ENCODE measurements around the gene EBF3. TPM values are rescaled to one million over a fixed set of nuclear protein-coding genes. Genes with fewer than 3 reads are reported as not detected.

The EBF3 gene
- total and polyA plus RNA-seq, 2 experiments from 2014 or later, result 0.27 to 0.49 TPM

DNA sequence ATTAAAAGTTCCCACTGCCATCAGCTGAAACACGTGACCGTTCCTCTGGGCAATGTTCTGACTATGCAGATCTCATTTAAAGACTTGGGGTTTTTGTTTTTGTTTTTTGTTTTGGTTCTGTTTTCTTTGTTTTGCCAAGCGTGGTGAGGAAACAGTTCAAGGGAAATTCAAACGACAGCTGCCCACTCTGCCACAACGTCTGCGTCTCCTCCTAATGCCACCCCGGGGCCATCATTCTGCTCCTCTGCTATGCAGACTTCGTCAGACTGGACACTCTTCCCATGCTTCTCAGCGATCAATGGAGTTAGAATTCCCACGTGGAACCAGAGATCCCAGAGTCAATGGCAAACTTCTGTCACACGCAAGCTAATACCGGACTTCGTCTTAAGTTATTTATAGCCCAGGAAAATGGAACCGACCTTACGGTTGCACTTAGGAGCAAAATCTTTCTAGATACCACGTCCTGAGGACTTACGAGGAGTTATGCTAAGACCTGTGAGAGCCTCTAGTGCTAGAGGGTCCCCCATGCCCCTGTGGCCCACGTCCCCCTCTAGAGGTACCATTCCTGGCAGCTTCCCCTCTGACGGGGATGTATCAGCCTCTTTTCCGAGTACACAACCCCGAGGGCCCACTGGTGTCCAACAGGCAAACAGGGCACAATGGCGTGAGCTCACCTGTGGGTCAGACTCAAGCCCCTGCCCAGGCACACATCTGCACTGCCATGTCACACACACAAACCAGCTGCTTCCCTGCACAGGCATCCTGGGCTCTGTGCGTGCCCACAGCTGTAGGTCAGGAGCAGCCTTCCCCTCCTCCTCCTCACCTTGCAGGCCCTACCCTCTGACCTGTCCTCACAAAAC lies 24.4 kb downstream of the EBF3 start:
- H3K79me2 ChIP-seq (replicated peaks; ENCODE audit: insufficient read depth), result no peaks in the 10 kb centered on the region
- TF ChIP-seq ZNF114 (CRISPR knock-in tag; IDR thresholded peaks at IDR 0.05), result no peak
- TF ChIP-seq, protein P1, sequence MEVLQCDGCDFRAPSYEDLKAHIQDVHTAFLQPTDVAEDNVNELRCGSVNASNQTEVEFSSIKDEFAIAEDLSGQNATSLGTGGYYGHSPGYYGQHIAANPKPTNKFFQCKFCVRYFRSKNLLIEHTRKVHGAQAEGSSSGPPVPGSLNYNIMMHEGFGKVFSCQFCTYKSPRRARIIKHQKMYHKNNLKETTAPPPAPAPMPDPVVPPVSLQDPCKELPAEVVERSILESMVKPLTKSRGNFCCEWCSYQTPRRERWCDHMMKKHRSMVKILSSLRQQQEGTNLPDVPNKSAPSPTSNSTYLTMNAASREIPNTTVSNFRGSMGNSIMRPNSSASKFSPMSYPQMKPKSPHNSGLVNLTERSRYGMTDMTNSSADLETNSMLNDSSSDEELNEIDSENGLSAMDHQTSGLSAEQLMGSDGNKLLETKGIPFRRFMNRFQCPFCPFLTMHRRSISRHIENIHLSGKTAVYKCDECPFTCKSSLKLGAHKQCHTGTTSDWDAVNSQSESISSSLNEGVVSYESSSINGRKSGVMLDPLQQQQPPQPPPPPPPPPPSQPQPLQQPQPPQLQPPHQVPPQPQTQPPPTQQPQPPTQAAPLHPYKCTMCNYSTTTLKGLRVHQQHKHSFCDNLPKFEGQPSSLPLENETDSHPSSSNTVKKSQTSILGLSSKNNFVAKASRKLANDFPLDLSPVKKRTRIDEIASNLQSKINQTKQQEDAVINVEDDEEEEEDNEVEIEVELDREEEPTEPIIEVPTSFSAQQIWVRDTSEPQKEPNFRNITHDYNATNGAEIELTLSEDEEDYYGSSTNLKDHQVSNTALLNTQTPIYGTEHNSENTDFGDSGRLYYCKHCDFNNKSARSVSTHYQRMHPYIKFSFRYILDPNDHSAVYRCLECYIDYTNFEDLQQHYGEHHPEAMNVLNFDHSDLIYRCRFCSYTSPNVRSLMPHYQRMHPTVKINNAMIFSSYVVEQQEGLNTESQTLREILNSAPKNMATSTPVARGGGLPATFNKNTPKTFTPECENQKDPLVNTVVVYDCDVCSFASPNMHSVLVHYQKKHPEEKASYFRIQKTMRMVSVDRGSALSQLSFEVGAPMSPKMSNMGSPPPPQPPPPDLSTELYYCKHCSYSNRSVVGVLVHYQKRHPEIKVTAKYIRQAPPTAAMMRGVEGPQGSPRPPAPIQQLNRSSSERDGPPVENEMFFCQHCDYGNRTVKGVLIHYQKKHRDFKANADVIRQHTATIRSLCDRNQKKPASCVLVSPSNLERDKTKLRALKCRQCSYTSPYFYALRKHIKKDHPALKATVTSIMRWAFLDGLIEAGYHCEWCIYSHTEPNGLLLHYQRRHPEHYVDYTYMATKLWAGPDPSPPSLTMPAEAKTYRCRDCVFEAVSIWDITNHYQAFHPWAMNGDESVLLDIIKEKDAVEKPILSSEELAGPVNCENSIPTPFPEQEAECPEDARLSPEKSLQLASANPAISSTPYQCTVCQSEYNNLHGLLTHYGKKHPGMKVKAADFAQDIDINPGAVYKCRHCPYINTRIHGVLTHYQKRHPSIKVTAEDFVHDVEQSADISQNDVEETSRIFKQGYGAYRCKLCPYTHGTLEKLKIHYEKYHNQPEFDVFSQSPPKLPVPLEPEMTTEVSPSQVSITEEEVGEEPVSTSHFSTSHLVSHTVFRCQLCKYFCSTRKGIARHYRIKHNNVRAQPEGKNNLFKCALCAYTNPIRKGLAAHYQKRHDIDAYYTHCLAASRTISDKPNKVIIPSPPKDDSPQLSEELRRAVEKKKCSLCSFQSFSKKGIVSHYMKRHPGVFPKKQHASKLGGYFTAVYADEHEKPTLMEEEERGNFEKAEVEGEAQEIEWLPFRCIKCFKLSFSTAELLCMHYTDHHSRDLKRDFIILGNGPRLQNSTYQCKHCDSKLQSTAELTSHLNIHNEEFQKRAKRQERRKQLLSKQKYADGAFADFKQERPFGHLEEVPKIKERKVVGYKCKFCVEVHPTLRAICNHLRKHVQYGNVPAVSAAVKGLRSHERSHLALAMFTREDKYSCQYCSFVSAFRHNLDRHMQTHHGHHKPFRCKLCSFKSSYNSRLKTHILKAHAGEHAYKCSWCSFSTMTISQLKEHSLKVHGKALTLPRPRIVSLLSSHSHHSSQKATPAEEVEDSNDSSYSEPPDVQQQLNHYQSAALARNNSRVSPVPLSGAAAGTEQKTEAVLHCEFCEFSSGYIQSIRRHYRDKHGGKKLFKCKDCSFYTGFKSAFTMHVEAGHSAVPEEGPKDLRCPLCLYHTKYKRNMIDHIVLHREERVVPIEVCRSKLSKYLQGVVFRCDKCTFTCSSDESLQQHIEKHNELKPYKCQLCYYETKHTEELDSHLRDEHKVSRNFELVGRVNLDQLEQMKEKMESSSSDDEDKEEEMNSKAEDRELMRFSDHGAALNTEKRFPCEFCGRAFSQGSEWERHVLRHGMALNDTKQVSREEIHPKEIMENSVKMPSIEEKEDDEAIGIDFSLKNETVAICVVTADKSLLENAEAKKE (CRISPR knock-in tag; IDR thresholded peaks at IDR 0.05), result no peak
- no peak for TF ChIP-seq EZH2phosphoT487 (IDR thresholded peaks at IDR 0.05; ENCODE audit: unreplicated experiment)
- no peak for TF ChIP-seq JUNB (IDR thresholded peaks at IDR 0.05; ENCODE audit: unreplicated experiment)
- TF ChIP-seq, protein P2, sequence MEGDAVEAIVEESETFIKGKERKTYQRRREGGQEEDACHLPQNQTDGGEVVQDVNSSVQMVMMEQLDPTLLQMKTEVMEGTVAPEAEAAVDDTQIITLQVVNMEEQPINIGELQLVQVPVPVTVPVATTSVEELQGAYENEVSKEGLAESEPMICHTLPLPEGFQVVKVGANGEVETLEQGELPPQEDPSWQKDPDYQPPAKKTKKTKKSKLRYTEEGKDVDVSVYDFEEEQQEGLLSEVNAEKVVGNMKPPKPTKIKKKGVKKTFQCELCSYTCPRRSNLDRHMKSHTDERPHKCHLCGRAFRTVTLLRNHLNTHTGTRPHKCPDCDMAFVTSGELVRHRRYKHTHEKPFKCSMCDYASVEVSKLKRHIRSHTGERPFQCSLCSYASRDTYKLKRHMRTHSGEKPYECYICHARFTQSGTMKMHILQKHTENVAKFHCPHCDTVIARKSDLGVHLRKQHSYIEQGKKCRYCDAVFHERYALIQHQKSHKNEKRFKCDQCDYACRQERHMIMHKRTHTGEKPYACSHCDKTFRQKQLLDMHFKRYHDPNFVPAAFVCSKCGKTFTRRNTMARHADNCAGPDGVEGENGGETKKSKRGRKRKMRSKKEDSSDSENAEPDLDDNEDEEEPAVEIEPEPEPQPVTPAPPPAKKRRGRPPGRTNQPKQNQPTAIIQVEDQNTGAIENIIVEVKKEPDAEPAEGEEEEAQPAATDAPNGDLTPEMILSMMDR (conservative IDR thresholded peaks at IDR 0.05; ENCODE audit: low read depth in 2 of 2), result no peak
- no peak for TF ChIP-seq NANOG (IDR thresholded peaks at IDR 0.05; ENCODE audit: borderline replicate concordance)
- no peak for TF ChIP-seq POLR2AphosphoS5 (IDR thresholded peaks at IDR 0.05; ENCODE audit: low read depth)
- TF ChIP-seq, protein P3, sequence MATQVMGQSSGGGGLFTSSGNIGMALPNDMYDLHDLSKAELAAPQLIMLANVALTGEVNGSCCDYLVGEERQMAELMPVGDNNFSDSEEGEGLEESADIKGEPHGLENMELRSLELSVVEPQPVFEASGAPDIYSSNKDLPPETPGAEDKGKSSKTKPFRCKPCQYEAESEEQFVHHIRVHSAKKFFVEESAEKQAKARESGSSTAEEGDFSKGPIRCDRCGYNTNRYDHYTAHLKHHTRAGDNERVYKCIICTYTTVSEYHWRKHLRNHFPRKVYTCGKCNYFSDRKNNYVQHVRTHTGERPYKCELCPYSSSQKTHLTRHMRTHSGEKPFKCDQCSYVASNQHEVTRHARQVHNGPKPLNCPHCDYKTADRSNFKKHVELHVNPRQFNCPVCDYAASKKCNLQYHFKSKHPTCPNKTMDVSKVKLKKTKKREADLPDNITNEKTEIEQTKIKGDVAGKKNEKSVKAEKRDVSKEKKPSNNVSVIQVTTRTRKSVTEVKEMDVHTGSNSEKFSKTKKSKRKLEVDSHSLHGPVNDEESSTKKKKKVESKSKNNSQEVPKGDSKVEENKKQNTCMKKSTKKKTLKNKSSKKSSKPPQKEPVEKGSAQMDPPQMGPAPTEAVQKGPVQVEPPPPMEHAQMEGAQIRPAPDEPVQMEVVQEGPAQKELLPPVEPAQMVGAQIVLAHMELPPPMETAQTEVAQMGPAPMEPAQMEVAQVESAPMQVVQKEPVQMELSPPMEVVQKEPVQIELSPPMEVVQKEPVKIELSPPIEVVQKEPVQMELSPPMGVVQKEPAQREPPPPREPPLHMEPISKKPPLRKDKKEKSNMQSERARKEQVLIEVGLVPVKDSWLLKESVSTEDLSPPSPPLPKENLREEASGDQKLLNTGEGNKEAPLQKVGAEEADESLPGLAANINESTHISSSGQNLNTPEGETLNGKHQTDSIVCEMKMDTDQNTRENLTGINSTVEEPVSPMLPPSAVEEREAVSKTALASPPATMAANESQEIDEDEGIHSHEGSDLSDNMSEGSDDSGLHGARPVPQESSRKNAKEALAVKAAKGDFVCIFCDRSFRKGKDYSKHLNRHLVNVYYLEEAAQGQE (IDR thresholded peaks at IDR 0.05; ENCODE audit: unreplicated experiment), result no peak
- no peak for TF ChIP-seq EZH2 (IDR thresholded peaks at IDR 0.05; ENCODE audit: low read depth, unreplicated experiment)
- no peak for TF ChIP-seq CREB1 (CRISPR knock-in tag; IDR thresholded peaks at IDR 0.05; ENCODE audit: low read depth)
- no peak for TF ChIP-seq STAT1 (IDR thresholded peaks at IDR 0.05; ENCODE audit: unreplicated experiment)
- no peak for TF ChIP-seq ZNF331 (CRISPR knock-in tag; IDR thresholded peaks at IDR 0.05; ENCODE audit: low read depth)
- TF ChIP-seq, protein P4, sequence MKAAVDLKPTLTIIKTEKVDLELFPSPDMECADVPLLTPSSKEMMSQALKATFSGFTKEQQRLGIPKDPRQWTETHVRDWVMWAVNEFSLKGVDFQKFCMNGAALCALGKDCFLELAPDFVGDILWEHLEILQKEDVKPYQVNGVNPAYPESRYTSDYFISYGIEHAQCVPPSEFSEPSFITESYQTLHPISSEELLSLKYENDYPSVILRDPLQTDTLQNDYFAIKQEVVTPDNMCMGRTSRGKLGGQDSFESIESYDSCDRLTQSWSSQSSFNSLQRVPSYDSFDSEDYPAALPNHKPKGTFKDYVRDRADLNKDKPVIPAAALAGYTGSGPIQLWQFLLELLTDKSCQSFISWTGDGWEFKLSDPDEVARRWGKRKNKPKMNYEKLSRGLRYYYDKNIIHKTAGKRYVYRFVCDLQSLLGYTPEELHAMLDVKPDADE (IDR thresholded peaks at IDR 0.05), result no peak
- H3K4me2 ChIP-seq, result no peak overlapping the region
- Mint-ChIP-seq H3K4me1 (no peaks in the 10 kb centered on the region), H3K9me3 (no peaks in the 10 kb centered on the region), H3K4me3 (no peak overlapping the region), H3K27ac (no peak overlapping the region), H3K27me3 (ENCODE audit: insufficient read depth, low read depth, poor library complexity) (peaks cover 2% of the 10 kb centered on the region), H3K36me3 (ENCODE audit: low read depth) (no peaks in the 10 kb centered on the region)
- H3K4me3 ChIP-seq, result no peak overlapping the region
- H3K27me3 ChIP-seq (ENCODE audit: insufficient read depth), result no peaks in the 10 kb centered on the region
- no peaks in the 10 kb centered on the region for H3F3A ChIP-seq (replicated peaks; ENCODE audit: low read depth)
- H3K36me3 ChIP-seq (ENCODE audit: insufficient read depth), result no peaks in the 10 kb centered on the region
- H4K20me1 ChIP-seq (replicated peaks; ENCODE audit: insufficient read depth), result no peaks in the 10 kb centered on the region
- no peaks in the 10 kb centered on the region for H3K9me2 ChIP-seq (ENCODE audit: insufficient read depth)
- H2AFZ ChIP-seq, result no peak overlapping the region
- H3K27ac ChIP-seq (ENCODE audit: low read depth), result no peak overlapping the region
- no peaks in the 10 kb centered on the region for H3K4me1 ChIP-seq (ENCODE audit: insufficient read depth)
- ATAC-seq (no peak), DNase-seq (ENCODE audit: low spot score) (no peak)
